GM21515 (cell line): ENCODE data around the gene CBL.

Experiments
- ATAC-seq: cut with Tn5 transposase; IDR thresholded peaks from one replicate; pipeline ENCODE4 v1.9.1; 2021; ENCODE audit not compliant: unreplicated experiment

Gene CBL

DNA sequence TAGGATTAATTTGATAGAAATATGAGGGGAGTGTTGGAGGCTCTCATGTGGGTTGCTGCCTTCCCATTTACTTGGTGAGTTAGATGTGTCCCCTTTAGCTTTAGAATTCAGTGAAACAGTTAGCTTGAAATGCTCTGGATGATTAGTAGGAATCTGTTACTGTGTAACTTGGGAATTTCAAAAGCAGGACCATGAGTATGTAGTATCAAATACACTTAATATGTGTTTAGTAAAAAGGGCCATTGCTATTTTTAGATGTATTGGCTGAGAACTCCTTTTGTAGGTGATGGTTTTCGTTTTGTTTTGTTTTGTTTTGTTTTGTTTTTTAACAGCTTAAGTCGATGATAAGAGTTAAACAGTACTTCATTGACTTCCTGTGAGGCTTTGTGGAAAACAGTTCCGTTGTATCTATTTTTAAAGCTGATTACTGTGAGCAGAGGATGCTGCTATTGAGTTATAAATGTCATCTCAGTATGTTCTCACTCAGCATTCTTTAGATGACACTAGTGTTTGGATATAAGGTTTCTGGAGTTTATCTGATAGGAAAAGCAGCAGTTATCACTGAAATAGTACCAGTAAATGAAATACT lies 57.3 kb downstream of the CBL start:
- ATAC-seq = no peak

DNA sequence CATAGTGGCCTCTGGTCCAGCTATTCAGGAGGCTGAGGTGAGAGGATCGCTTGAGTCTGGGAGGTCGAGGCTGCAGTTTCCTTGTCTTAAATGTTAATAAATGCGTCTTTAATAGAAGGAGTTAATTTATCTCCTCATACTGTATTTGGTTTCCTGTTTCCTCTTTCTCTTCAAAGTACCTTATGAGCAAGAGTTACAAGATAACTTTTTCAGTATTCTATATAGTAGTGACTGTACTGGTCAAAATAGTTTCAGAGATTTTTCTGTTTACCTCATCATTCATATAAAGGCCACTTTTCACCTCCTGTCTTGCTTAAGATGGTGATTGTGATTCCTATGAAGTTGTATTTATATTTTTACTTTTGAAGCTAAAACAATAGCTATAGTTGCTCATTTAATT lies 59.9 kb downstream of the CBL start:
- ATAC-seq = no peak

DNA sequence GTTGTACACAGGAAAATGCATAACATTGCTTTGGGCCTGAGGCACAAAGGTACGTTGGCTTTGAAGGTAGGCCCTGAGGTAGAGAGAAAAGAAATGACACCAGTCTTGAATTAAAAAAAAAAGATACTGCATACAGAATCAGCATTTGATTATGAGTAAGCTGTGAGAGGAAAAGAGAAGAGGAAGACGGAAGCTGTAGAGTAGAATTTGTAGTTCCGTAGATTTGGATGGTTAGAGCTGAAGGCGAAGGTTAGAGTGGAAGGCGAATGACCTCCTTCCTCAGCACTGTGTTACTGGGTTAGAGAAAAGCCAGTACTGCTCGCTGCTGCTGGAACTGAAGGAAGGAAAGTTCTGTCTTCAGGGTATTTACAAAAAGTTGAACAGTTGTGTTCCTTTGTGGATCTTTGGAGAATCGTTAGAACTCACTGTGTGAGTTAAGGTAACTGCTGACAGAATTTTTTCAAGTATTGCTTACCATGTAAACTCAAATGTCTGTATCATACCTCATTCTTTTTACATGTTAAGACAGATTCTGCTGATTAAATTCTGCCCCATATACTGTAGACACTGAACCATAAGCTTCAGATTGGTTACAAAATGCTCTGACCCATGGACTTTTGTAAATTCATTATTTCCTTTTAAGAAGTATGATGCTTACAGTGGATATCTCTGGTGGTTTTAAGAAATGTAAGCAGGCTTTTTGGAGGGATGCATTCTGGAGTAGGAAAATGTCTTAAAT lies 60.5 kb downstream of the CBL start:
- no peak for ATAC-seq

GRCh38 chr11:119267645-119268044 lies 61.5 kb downstream of the CBL start:
- no peak for ATAC-seq

DNA sequence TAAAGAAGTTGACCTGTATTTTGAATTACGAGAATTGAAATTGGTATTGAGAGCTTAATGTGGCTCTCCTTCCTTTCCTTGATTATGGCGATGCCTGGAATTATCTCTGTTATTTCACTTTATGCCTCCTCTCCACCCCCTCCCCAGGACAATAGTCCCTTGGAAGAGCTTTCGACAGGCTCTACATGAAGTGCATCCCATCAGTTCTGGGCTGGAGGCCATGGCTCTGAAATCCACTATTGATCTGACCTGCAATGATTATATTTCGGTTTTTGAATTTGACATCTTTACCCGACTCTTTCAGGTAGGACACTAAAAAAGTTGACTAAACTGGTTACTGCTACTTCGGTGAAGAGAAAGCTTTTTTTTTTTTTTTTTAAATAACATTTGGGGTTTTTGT lies 67.6 kb downstream of the CBL start:
- ATAC-seq = no peak

GRCh38 chr11:119277660-119278059 lies 71.5 kb downstream of the CBL start:
- ATAC-seq = no peak

GRCh38 chr11:119282495-119282894 lies 76.4 kb downstream of the CBL start:
- ATAC-seq = no peak

GRCh38 chr11:119284344-119285157 lies 78.4 kb downstream of the CBL start:
- no peak for ATAC-seq

- no peak for ATAC-seq
Measured at GRCh38 chr11:119285431-119285830, 79.3 kb downstream of the CBL start.

GRCh38 chr11:119288219-119288618 lies 82.1 kb downstream of the CBL start:
- ATAC-seq = no peak

DNA sequence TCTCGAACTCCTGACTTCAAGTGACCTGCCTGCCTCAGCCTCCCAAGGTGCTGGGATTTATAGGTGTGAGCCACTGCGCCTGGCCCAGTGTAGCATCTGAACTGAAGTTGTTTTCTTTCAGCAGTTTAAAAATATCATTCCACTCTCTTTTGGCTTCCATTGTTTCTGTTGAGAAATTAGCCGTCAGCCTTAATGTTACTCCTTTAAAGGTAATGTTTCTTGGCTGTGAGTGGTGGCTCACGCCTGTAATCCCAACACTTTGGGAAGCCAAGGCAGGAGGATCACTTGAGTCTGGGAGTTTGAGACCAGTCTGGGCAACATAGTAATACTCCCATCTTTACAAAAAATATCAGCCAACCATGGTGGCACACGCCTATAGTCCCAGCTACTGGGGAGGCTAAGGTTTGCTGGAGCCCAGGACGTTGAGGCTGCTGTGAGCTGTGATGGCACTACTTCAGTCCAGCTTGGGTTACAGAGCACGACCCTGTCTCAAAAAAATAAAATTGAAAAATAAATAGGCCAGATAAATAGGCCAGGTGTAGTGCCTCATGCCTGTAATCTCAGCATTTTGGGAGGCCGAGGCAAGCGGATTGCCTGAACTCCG lies 84.9 kb downstream of the CBL start:
- ATAC-seq = no peak

DNA sequence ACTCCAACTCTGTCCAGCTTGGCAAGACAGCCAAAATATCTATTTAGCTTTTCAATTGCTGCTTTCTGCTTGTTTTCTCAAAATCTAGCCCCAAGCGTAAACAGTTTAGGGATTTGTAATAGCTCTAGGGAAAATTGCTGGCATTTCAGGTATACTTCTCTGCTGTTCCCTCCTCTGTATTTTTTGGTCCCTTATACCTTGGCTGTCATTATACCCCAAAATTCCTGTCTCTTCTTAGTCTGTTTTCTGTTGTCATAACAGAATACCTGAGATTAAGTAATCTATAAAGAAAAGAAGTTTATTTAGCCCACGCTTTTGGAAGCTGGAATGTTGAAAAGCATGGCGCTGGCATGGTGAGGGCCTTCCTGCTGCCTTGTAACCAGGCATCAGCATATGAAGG lies 87.3 kb downstream of the CBL start:
- ATAC-seq = no peak

DNA sequence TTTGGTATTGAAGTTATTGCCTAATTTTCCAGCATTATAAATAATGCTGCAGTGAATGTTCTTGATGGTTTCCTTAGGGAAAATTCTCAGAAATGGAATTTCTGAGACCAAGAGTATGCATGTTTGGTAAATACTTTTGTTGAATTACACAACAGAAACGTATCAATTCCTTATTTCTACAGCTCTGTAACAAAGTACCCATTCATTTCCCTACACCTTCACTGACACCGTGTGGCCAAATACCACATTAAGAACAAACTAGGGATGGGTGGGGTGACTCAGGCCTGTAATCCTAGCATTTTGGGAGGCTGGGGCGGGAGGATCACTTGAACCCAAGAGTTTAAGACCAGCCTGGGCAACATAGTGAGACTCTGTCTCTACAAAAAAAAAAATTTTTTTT lies 89.0 kb downstream of the CBL start:
- no peak for ATAC-seq

- no peak for ATAC-seq
Measured at GRCh38 chr11:119297938-119298337, 91.8 kb downstream of the CBL start.

DNA sequence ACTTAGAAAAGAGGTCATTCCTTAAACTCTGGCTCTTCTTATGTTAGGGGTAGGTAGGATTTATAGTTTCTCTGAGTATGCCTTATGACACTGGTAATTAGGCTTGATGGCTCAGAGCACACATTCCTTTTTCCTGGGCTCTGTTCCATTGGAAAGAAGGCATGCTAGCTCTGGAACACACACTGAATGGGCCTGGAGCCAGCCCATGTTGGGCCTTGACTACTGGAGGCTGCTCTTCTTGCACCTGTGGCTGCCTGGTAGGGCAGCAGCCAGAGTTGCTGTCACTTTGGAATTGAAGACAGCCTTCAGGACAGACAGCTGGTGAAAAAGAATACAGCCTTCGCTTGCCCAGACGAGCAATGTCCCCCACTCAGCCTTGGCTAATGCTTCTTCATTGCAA lies 92.6 kb downstream of the CBL start:
- no peak for ATAC-seq

GRCh38 chr11:119299416-119299815 lies 93.3 kb downstream of the CBL start:
- ATAC-seq = no peak

DNA sequence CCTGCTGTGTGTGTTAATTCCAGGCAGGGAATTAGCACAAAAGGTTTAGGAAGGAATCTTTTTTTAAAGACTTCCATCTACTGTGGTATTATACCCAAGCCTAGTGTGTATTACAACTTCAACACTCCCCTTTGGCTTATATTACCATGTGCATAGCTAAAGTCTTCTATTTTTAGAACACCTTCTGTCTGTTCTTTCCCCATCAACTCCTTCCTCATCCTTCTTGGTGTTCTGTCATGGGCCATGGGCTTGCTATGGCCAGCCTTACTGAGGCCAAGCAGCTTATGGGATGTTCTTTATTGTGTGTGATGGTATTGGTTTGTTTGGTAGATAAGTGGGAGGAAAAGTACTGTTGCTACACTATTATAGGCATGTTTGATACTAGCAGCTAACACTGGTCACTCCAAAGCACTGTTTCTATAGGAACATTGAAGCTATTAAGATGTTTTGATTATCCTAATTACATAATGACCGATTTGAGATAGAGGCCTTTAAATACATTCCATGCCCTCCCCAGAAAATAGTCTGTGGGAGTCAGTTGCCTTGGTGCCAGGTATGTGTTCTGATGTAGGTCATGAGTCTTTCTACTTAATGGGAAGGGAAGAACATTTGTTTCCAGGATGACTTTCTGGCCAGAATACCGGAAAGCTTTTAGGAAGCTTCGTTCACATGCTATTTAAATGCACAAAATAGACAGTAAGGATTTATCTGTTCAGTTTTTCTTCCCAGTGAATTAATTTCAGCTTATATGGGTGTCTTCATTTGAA lies 94.2 kb downstream of the CBL start:
- ATAC-seq = no peak

- ATAC-seq = no peak
Measured at GRCh38 chr11:119303227-119303718, 97.1 kb downstream of the CBL start.

DNA sequence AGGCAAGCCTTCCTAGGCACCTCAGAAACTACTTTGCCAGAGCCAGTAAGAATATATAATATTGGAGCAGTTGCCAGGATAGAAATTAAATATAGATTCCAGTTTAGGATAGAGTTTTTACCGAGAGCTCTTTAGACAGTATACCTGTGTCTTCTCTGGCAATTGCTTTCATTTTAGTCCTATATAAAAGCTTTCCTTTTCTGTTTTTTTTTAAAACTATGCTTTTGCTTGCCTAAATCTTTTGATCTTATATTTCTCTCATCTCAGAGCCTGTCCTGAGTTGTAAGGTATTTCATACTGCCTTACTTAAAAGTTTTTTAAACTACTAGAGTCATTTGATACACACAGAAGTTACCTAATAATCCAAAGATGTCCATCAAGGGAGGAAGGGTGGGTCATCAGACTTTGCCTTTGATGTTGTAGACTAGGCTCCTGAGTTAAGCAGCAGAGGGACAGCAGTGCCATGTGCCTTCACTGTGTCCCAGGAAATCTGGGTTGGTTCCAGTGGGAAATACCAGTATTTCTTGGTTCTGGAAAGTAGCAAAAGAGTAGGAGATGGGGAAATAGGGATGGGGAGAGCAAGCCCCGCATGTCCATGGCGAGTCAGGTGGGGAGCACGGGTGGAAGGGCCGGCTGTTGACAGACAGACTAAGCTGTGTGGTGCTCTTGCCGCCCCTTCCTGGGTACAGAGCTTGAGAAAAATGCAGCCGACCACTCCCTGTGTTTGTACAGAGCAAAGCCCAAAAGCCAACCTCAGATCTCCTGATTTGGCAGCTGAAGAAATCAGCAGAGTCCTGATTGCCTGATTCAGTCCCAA lies 99.6 kb downstream of the CBL start:
- no peak for ATAC-seq

DNA sequence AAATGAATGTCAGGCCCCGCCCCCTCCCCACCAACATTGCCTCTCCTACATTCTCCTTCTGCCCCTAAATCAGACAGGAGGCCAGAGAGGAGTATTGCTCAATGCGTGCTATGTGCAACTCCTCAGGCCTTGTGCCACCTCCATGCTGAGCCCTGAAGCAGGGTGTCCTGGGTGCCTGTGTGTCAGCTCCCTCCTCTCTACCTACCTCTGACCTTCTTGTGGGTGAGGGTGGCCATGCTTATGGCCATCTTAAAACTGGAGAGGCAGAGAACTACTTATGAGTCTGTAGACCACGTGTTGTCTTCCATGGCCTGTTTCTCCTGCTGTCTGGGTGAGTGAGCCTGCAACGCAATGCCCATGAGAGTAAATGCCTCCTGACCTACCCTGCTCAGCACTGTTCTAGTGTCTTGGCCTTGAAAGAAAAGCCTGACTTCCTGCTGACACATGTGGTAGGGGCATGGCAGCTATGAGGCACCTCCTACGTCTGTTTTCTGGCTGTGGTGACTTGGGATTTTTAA lies 100.3 kb downstream of the CBL start:
- no peak for ATAC-seq
